ENCODE data around the gene UVRAG.

Gene UVRAG

DNA sequence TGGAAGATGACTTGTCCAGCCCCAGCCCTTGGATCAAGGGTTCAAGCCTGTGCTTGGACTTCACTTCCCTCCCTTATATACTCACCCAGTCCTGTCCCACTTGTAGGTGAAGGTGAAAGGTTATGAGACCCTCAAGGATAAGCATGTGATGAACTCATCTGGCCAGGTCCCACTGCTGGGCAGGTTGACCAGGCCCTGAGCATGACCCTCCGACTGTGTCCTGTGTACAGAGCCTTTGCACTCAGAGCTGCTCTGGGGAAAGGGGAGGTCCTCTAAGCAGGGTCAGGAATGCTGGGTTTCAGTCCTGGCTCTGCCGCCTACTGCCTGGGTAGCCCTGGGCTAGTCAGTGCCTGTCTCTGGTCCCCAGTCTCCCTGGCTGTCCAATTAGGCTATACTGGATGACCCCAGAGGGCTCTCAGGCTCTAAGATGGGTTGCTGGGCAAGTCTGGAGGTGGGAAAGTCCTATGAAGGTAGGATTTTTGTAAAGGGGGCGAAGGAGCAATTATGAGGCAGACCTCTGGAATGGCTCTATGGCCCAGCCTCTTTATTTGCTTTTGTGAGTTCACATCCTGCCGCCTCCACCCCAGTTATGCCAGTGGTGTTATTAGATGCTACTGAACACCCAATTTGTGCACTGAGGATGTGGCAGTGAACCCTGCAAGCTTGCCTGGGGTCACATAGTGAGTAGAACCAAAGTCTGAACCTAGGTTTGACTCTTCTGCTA lies 32.3 kb upstream of the UVRAG start:
- no peak for DNase-seq (ENCODE audit: low read depth, low spot score)

DNA sequence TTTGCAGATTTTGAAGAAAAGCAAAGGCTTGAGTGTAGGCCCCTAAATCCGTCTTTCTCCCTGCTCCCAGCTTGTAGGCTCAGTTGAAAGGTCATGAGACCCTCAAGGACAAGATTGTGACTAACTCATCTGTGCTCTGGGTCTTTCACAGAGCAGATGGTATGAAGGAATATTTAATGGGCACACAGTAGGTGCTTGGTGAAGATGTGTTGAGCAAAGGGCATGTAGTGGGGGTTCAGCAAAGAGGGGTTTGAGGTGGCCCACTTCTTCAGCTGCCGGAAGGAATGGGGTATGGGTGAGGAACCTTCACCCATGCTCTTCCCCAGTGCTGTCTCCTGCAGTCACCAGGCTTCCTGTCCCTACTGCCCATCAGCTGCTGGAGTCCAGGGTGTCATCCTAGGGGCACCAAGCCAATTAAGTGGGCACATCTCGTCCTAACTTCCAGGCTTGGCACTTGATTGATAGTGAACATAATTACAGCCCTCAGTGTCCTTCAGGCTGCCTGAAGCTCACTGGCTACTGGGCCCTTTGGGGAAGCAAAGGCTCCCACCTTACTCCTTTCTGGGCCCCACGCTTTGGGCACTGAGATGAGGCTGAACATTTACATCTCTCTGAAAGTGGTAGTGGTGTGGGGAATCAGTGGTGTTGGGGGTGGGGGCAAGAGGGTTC lies 31.5 kb upstream of the UVRAG start:
- DNase-seq (ENCODE audit: low read depth, low spot score), result no peak
- no peak overlapping the region for H3K4me3 ChIP-seq (ENCODE audit: low read length)

More for the DNA sequence above, 32.3 kb upstream of the UVRAG start:
- H3K4me3 ChIP-seq (ENCODE audit: low read length), result no peak overlapping the region

DNA sequence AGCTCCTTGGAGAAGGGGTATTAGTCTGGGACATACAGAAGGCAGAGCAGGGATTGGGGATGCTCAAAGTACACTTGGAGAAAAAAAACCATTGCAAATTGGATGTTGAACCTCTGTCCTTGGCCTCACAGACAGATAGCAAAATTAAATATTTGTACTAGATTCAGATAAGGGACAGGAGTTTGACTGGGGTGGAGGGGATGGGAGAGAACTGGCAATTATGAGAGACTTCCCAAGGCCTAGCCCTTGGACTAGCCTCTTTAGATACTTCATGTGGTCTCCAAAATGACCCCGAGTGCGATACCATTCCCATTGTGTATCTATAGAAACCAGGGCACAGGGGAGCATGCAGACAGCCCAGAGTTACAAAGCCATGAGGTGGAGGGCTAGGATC lies 30.9 kb upstream of the UVRAG start:
- no peak for DNase-seq (ENCODE audit: low read depth, low spot score)
- H3K4me3 ChIP-seq (ENCODE audit: low read length), result no peak overlapping the region

DNA sequence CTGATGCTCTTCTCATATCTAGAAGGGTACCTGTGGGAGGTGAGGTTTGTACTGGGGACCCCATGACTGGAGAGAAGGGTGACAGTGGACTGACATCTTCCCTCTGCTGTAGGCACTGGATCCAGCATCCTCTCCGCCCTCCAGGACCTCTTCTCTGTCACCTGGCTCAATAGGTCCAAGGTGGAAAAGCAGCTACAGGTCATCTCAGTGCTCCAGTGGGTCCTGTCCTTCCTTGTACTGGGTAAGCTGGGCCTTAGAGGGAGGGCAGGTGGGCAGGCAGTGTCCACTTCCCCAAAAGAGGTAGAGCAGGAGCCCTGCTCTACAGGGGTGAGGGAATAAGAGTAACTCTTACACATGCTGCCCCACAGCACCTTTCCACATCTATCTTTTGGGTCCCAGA lies 30.5 kb upstream of the UVRAG start:
- DNase-seq (ENCODE audit: low read depth, low spot score), result no peak
- H3K4me3 ChIP-seq (ENCODE audit: low read length), result no peak overlapping the region

DNA sequence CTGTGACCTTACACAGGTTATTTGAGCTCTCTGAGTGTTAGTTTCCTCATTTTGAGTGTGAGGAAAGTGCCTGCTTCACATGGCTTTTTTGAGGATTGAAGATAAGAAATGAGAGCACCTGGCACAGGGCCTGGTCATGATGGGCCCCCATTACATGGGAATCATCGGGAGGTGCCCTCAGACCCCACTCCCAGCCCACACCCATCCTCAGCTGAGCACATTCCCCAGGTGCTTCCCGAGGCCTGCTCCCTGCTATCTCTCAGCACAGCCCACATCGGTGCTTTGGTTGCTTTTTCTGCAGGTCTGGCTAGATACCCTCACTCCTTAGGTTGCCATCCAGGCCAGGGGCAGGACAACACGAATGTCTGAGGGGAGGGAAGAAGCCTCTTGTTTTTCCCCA lies 29.8 kb upstream of the UVRAG start:
- no peak for DNase-seq (ENCODE audit: low read depth, low spot score)
- no peak overlapping the region for H3K4me3 ChIP-seq (ENCODE audit: low read length)

DNA sequence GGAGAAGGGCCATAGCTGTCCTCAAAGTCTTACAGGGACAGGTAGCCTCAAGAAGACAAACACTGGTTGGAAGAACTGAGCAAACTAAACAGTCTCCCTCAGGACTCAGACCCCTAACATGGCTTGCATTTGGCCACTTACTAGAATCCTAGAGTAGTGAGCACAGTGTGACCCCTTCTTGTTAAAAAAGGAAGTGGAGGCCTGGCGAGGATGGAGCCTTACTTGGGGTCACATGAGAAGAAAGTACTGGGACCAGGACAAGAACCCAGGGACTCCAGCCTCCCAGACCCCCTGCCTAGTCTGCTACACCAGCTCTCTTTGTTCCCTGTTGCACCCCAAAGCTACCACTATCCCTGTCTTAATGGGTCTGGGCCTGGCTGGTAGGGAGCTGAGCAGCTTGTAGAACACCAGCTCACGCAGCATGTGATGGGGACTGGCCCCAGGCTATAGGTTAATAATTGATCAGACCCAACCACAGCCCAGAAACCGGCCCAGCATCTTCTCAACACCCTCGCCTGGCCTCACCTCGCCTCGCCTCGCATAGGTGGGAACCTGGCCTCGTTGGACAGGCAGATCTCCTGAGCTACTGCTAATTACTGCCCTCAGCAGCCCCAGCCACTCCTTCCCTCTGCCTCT lies 28.8 kb upstream of the UVRAG start:
- no peak for DNase-seq (ENCODE audit: low read depth, low spot score)
- no peak overlapping the region for H3K4me3 ChIP-seq (ENCODE audit: low read length)

DNA sequence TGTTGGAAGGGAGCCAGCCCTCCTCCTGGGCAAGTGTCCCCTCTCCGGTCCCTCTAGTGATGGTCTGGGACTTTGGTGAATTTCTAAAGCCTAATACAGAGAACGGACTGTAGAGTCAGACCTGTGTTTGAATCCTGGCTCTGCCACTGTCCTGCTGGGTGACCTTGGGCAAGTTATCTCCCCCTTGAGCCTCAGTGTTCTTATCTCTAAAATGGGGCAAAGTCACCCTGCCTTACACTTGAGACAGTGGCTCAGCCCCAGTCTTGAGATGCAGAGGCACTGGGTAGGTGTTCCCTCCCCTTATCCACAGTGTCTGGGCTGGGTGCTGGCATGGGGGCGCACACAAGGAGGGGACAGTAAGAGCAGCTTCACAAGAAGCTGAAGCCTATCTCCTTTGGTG lies 25.5 kb upstream of the UVRAG start:
- DNase-seq (ENCODE audit: low read depth, low spot score), result no peak
- H3K4me3 ChIP-seq (ENCODE audit: low read length), result no peak overlapping the region

DNA sequence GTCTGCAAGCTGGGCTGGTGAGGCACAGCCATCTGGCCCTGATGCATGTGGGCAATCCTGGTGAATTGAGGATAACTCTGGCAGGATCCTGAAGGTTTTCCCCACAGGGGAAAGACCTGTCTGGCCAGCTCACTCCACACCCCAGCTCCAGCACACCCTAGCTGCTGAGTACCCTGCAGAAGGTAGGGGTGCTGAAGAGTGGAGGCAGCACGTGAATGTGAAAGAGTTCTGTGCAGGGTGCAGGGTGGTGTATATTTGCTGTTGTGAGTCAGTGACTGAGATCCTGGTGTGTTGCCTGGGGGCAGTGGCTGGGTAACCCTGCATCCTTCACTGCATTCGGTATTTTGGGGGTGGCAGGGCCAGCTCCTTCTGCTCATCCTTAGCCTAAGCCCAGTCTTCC lies 24.0 kb upstream of the UVRAG start:
- DNase-seq (ENCODE audit: low read depth, low spot score), result no peak
- H3K4me3 ChIP-seq (ENCODE audit: low read length), result no peak overlapping the region

DNA sequence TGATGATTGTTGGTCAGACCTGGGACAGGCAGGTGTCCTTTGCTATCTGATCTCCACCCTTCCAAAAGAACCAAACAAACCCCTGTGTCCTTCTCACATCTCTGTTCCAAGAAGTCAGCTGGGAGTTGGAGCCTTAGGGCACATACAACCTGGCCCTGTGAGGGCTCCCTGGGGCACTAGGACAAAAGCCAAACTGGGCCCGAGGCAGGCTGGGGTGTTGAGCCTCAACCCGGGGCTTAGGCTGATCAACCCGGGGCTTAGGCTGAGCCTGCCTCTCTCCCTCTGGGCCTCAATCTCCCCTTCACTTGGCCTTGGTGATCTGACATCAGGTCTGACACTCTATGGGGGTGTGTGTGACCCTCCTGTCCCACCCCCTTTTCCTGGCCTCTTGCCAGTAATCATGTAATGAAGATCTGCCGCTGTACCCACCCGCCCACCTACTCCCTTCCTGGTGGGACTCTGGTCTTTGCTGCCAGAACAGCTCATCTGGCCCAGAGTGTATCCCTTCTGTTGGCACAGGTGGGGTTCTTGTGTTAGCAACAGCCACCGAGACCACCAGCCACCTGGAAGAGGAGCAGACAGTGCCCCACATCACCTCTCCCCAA lies 22.8 kb upstream of the UVRAG start:
- no peak overlapping the region for H3K4me3 ChIP-seq (ENCODE audit: low read length)
- DNase-seq (ENCODE audit: low read depth, low spot score), result no peak

DNA sequence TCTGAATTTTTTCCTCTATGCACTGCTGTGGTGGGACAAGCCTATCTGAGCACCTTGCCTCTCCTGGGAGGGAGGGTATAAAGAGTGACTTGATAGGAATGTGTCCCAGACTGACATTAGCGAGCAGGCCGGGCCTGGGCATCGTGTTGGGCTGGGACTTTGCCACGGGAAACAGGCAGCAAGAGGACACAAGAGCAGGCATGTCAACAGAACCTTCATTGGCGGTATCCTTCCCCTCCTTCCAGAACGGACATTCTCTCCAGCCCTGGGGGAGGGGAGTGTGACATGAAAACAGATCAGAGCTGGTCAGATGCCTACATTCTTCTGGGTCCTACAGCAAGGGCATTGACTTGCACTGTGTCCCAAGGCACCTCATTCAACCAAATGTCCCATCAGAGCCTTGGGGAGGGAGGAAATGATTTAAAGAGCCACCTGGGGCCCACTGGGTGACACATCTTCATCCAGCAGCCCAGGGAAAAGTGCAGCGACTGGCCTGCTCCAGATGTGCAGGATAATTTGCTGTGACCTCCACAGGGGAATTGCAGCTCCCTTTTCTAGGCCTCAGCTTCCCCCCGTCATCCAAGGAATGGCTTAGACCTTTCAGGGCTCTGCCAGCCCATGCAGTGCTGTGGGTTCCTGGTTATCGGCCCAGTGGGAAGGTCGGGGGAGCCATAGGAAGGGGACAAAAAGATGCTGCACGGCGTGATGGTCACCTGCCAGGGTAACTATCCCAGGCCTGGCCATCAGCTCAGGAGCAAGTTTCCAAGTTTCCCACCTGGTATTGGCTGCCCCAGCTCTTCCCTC lies 21.8 kb upstream of the UVRAG start:
- DNase-seq (ENCODE audit: low read depth, low spot score), result no peak
- no peak overlapping the region for H3K4me3 ChIP-seq (ENCODE audit: low read length)

DNA sequence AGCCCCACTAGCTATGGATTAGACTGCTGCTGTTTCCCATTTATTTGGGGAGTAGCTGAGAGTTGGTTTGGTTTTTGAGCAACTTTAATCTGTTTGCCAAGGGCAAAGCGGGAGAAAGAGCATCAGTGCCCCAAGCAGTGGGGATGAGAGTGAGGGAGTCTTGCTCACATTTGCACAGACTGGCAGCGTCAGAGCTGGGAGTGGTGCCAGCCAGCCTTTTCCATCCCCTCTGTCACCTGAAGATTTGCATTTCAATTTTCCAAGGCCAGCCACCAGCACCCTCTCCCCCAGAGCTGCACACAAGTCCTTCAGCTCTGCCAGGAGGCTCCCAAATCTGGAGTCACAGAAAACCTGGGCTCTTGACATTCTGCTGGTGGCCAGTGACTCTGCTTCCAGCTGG lies 21.0 kb upstream of the UVRAG start:
- no peak for DNase-seq (ENCODE audit: low read depth, low spot score)
- H3K4me3 ChIP-seq (ENCODE audit: low read length), result no peak overlapping the region

DNA sequence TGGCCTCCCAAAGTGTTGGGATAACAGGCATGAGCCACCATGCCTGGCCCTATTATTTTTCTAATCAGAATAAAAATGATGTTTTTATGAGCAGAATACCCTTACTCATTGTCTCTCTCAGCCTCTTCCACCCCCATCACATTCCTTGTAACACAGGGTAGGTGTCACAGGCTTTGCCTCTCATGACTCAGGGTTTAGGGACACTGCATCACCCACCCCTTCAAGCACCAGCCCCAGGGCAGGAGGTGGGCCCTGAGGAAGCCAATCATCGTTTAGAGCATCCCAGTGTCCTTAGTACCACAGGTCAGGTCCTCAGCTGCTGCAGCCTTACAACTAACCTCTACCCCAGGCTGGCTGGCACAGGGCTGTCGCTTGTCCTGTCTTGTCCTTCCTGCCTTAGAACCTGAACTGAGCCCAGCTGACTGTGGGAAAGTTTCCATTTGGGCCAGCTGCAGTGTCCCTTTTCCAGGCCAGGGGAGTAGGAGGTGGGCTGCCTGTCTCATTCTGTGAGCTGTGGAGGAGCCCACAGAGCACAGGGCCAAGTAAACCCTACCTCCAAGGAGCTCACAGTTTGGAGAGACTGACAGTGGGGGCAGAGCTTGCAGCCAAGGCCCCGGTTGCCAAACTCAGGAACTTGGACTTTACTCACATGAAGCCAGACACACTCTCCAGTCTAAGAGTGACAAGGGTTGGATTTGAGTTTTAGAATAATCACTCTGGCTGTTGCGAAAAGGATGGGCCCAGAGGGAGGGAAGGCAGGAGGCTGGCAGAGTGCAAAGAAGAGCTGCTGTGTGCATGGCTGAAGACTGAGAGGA lies 19.5 kb upstream of the UVRAG start:
- H3K4me3 ChIP-seq (ENCODE audit: low read length), result no peak overlapping the region
- no peak for DNase-seq (ENCODE audit: low read depth, low spot score)

DNA sequence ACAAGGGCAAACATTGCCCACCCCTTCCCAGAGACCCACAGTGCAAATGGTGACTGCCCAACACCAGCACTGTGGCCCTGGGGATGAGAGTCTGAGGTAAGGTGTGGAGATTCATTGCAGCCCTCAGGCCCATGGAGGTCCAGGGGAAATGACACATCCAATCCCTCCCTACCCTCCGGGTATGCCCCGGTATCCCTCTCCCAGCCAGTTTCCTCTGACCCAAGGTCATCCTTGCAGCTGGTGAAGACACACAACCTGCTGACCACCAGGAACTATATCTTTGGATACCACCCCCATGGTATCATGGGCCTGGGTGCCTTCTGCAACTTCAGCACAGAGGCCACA lies 18.9 kb upstream of the UVRAG start:
- no peak for DNase-seq (ENCODE audit: low read depth, low spot score)
- H3K4me3 ChIP-seq (ENCODE audit: low read length), result no peak overlapping the region

DNA sequence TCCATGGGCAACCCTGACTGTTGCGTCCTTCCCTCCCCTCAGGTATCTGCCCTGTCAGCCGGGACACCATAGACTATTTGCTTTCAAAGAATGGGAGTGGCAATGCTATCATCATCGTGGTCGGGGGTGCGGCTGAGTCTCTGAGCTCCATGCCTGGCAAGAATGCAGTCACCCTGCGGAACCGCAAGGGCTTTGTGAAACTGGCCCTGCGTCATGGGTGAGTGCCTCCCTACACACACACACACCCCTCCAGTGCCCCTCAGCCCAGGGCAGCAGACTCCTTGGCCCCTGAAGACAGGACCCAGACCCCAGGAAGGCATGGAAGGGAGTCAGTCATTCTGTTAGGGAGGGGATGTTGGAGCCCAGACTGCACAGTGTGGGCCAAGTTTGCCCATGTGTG lies 17.9 kb upstream of the UVRAG start:
- no peak overlapping the region for H3K4me3 ChIP-seq (ENCODE audit: low read length)
- no peak for DNase-seq (ENCODE audit: low read depth, low spot score)

DNA sequence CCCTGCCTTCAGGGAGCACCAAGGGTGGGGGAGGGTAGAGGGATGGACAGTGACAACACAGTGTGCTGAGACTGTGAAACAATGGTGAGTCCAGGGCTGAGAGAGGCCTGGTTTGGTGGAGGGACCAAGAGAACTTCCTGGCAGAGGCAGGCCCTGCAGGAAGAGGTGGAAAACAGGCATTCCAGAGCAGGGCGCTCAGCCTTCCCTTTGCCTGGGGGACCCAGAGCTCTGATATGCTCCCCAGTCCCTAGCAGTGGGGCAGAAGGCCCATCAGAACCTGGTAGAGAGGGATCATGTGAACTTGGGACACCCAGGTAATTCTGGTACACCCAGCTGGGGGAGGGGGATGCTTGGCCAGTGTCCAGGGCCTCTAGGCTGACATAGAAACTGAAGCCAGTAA lies 17.2 kb upstream of the UVRAG start:
- no peak for DNase-seq (ENCODE audit: low read depth, low spot score)
- no peak overlapping the region for H3K4me3 ChIP-seq (ENCODE audit: low read length)

DNA sequence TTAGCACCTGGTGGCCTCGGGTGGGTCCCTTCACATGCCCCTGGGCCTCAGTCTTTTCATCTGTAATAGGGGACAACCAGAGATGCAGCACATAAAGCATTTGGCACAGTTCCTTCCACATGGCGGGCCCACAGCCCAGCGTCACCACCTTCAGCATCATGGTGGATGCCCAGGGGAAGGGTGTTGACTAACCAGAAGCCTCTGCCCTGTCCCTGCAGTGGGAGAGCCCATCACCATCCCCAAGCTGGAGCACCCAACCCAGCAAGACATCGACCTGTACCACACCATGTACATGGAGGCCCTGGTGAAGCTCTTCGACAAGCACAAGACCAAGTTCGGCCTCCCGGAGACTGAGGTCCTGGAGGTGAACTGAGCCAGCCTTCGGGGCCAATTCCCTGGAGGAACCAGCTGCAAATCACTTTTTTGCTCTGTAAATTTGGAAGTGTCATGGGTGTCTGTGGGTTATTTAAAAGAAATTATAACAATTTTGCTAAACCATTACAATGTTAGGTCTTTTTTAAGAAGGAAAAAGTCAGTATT lies 14.8 kb upstream of the UVRAG start:
- no peak for DNase-seq (ENCODE audit: low read depth, low spot score)
- no peak overlapping the region for H3K4me3 ChIP-seq (ENCODE audit: low read length)

DNA sequence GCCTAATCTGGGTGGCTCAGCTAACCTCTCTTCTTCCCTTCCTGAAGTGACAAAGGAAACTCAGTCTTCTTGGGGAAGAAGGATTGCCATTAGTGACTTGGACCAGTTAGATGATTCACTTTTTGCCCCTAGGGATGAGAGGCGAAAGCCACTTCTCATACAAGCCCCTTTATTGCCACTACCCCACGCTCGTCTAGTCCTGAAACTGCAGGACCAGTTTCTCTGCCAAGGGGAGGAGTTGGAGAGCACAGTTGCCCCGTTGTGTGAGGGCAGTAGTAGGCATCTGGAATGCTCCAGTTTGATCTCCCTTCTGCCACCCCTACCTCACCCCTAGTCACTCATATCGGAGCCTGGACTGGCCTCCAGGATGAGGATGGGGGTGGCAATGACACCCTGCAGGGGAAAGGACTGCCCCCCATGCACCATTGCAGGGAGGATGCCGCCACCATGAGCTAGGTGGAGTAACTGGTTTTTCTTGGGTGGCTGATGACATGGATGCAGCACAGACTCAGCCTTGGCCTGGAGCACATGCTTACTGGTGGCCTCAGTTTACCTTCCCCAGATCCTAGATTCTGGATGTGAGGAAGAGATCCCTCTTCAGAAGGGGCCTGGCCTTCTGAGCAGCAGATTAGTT lies 14.2 kb upstream of the UVRAG start:
- no peak overlapping the region for H3K4me3 ChIP-seq (ENCODE audit: low read length)
- no peak for DNase-seq (ENCODE audit: low read depth, low spot score)

DNA sequence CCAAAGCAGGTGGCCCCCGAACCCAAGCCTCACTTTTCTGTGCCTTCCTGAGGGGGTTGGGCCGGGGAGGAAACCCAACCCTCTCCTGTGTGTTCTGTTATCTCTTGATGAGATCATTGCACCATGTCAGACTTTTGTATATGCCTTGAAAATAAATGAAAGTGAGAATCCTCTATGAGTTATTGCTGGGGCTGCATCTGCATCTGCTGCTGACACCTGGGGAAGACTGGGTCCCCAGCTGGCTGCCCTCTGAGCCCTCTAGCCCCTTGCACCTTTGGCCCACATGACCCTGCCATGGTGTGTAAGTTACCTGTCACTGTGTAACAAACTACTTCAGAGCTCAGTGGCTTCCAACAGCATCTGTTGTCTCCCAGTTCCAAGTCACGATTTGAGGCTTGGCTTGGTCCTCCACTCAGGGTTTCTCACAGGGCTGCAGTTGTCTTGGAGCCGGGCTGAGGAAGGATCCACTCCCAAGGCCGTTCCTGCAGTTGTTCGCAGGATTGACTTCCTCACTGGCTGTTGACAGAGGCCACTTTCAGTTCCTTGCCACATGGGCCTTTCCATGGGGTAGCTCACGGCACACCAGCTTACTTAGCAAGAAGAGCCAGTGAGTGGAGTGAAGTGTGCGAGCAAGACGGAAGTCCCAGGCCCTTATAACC lies 13.5 kb upstream of the UVRAG start:
- H3K4me3 ChIP-seq (ENCODE audit: low read length), result no peak overlapping the region
- peak; percentile 50 for DNase-seq (ENCODE audit: low read depth, low spot score)
